Prostate gland (tissue), 2 donors: ENCODE measurements around the gene CDC42BPB.

ENCODE experiments used
- POLR2A ChIP-seq: fragments of 450-650 bp; IDR thresholded peaks from one replicate; pipeline ENCODE4 v1.6.1; 2016; ENCODE audit warnings: antibody characterized with exemption, mild to moderate bottlenecking
- POLR2AphosphoS5 ChIP-seq: sonication (generic); formaldehyde crosslinking; IDR thresholded peaks from one replicate; pipeline ENCODE4 v1.6.1; 2017; ENCODE audit warnings: antibody characterized with exemption
- TF ChIP-seq, protein P1 (sequence below), 4 experiments: fragments of 200-600 bp in 2 of 4; fragments of 450-650 bp in 2 of 4; sonication (generic) in 2 of 4; IDR thresholded peaks; 1 replicate in 3 of 4; 2 replicates in 1 of 4; pipeline ENCODE4 v1.5.1; 2016 to 2019; ENCODE audit warnings: antibody characterized with exemption in 4 of 4, mild to moderate bottlenecking in 2 of 4, moderate library complexity in 2 of 4

DNA sequence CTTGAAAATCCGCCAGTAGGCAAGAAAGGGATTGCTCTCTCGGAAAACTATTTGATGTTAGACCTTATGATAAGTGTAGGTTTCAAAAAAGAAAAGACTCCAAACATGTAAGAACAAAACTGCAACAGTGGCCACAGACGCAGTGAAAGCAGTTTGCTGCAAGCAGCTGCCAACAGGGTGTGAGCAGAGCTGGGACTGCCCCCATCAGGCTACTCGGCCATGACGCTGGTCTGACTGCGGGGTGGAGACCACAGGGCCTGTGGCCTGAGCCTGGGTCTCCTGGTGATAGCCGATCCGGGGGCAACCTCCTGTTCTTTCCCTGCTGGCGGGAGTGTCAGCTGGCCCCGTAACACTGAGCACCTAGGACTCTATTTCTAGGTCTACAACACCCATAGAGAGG is 71.7 kb downstream of the CDC42BPB start:
- TF ChIP-seq, protein P1, sequence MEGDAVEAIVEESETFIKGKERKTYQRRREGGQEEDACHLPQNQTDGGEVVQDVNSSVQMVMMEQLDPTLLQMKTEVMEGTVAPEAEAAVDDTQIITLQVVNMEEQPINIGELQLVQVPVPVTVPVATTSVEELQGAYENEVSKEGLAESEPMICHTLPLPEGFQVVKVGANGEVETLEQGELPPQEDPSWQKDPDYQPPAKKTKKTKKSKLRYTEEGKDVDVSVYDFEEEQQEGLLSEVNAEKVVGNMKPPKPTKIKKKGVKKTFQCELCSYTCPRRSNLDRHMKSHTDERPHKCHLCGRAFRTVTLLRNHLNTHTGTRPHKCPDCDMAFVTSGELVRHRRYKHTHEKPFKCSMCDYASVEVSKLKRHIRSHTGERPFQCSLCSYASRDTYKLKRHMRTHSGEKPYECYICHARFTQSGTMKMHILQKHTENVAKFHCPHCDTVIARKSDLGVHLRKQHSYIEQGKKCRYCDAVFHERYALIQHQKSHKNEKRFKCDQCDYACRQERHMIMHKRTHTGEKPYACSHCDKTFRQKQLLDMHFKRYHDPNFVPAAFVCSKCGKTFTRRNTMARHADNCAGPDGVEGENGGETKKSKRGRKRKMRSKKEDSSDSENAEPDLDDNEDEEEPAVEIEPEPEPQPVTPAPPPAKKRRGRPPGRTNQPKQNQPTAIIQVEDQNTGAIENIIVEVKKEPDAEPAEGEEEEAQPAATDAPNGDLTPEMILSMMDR (IDR thresholded peaks at IDR 0.05): peak in 1 of 4 experiments; percentile 8
- TF ChIP-seq POLR2A (no peak), POLR2AphosphoS5 (peak; percentile 3)
